Endothelial cell of umbilical vein (primary cell): ENCODE data around the gene HTRA1. TPM values are rescaled to one million over a fixed set of nuclear protein-coding genes. Genes with fewer than 3 reads are reported as not detected.

Source experiments
- BruUV-seq: library from RNA; stranded (reverse); fragments of 400-500 nt; replicated peaks from 2 replicates; lab custom pipeline; 2021; lab: Mats Ljungman, UMichigan
- CTCF ChIA-PET: fragments of 300-600, 350-600 bp; sonication (Branson Sonifier 250); formaldehyde crosslinking; loops from one replicate; lab custom pipeline; 2021; ENCODE audit warnings: antibody characterized with exemption, inconsistent platforms; lab: Charles Lee
- POLR2A ChIA-PET: fragments of 300-600, 350-600 bp; sonication (Branson Sonifier 250); formaldehyde crosslinking; loops from one replicate; lab custom pipeline; 2021; ENCODE audit warnings: antibody characterized with exemption, inconsistent platforms; lab: Charles Lee
- DNase-seq: peaks from one replicate; pipeline ENCODE4 v3.0.0-alpha.2; 2011; ENCODE audit warnings: low read depth, low spot score
- FAIRE-seq: peaks from 2 replicates; lab custom pipeline; 2011; peaks lifted over from hg19 to GRCh38; lab: Jason Lieb, UNC
- H2AFZ ChIP-seq: 2 replicates; pipeline ENCODE4 v1.6.0; 2012; ENCODE audit warnings: low read depth, low read length, control low read depth, inconsistent platforms
- H3K27ac ChIP-seq: 2 replicates; pipeline ENCODE4 v1.5.1; 2011; ENCODE audit warnings: low read depth, mild to moderate bottlenecking, control low read depth, low read length, moderate library complexity; ENCODE audit not compliant: insufficient read depth
- H3K27me3 ChIP-seq, 2 experiments: 2 replicates each; pipeline versions ENCODE4 v1.6.0 to v1.6.1; 2011; ENCODE audit warnings: low read length in 2 of 2, mixed read lengths in 1 of 2; ENCODE audit not compliant: control insufficient read depth in 2 of 2, insufficient read depth in 2 of 2
- H3K36me3 ChIP-seq, 2 experiments: 2 replicates in 1 of 2; 3 replicates in 1 of 2; pipeline ENCODE4 v1.5.1; 2011; ENCODE audit warnings: low read length in 2 of 2, mild to moderate bottlenecking in 1 of 2, moderate library complexity in 1 of 2; ENCODE audit not compliant: control insufficient read depth in 2 of 2, insufficient read depth in 2 of 2; ENCODE audit errors: extremely low read depth in 1 of 2
- H3K4me1 ChIP-seq: 3 replicates; pipeline ENCODE4 v1.5.1; 2011; ENCODE audit warnings: mild to moderate bottlenecking, low read length; ENCODE audit not compliant: control insufficient read depth, insufficient read depth; ENCODE audit errors: extremely low read depth
- H3K4me2 ChIP-seq: 2 replicates; pipeline ENCODE4 v1.6.1; 2011; ENCODE audit warnings: low read length, control low read depth, mixed read lengths; ENCODE audit not compliant: insufficient read depth
- H3K4me3 ChIP-seq, 3 experiments: fragments of 200-600 bp in 1 of 3; sonication (generic), shearing (Covaris generic) in 1 of 3; replicated peaks in 1 of 3; 2 replicates each; pipeline ENCODE4 v1.5.1; 2011 to 2016; ENCODE audit warnings: control low read depth in 3 of 3, low read length in 3 of 3, mild to moderate bottlenecking in 2 of 3, inconsistent platforms in 1 of 3, low read depth in 1 of 3, moderate library complexity in 1 of 3; ENCODE audit not compliant: insufficient read depth in 1 of 3
- H3K79me2 ChIP-seq: 2 replicates; pipeline ENCODE4 v1.6.0; 2012; ENCODE audit warnings: low read length, inconsistent platforms; ENCODE audit not compliant: control insufficient read depth, insufficient read depth
- H3K9ac ChIP-seq: replicated peaks from 2 replicates; pipeline ENCODE3; 2011; ENCODE audit warnings: low read length, control low read depth; ENCODE audit not compliant: insufficient read depth; ENCODE audit errors: extremely low read depth
- H3K9me1 ChIP-seq: replicated peaks from 3 replicates; pipeline ENCODE4 v1.6.0; 2011; ENCODE audit warnings: mild to moderate bottlenecking, low read length; ENCODE audit not compliant: control insufficient read depth, insufficient read depth; ENCODE audit errors: extremely low read depth
- H3K9me3 ChIP-seq: replicated peaks from 2 replicates; pipeline ENCODE4 v1.5.1; 2012; ENCODE audit warnings: low read length, inconsistent platforms; ENCODE audit not compliant: control insufficient read depth, insufficient read depth
- H4K20me1 ChIP-seq: replicated peaks from 2 replicates; pipeline ENCODE3; 2011; ENCODE audit warnings: mild to moderate bottlenecking, low read length; ENCODE audit not compliant: control insufficient read depth, insufficient read depth; ENCODE audit errors: extremely low read depth
- EZH2 ChIP-seq: IDR thresholded peaks from 2 replicates; pipeline ENCODE4 v1.6.1; 2012; ENCODE audit warnings: borderline replicate concordance, low read depth, mild to moderate bottlenecking, moderate library complexity, low read length, inconsistent platforms; ENCODE audit not compliant: severe bottlenecking
- FOS ChIP-seq: IDR thresholded peaks from 2 replicates; pipeline ENCODE4 v1.6.1; 2011; ENCODE audit warnings: mild to moderate bottlenecking, low read length, moderate library complexity, borderline replicate concordance; ENCODE audit not compliant: insufficient read depth
- GATA2 ChIP-seq: IDR thresholded peaks from 2 replicates; pipeline ENCODE4 v1.7.0; 2011; ENCODE audit warnings: low read depth, mild to moderate bottlenecking, moderate library complexity, mixed read lengths, low read length; ENCODE audit not compliant: insufficient read length, insufficient read depth
- JUN ChIP-seq: IDR thresholded peaks from 2 replicates; pipeline ENCODE4 v1.6.1; 2011; ENCODE audit warnings: borderline replicate concordance, low read depth; ENCODE audit not compliant: insufficient read length, insufficient read depth
- MYC ChIP-seq: IDR thresholded peaks from one replicate; pipeline ENCODE4 v1.6.1; 2011; ENCODE audit warnings: mild to moderate bottlenecking, low read depth, low read length
- POLR2A ChIP-seq: IDR thresholded peaks from 2 replicates; pipeline ENCODE4 v1.6.1; 2012; ENCODE audit warnings: low read depth, mild to moderate bottlenecking, control low read depth, low read length
- POLR2AphosphoS5 ChIP-seq: IDR thresholded peaks from 2 replicates; pipeline ENCODE4 v1.6.1; 2012; ENCODE audit warnings: low read depth, mild to moderate bottlenecking, control low read depth, low read length, moderate library complexity; ENCODE audit not compliant: insufficient read depth
- dilution Hi-C: fragments of 300-500 bp; cut with MboI; formaldehyde crosslinking; loops from one replicate; pipeline ENCODE4 v1.15.0; 2019; ENCODE audit warnings: low sequenced_read_pairs; ENCODE audit not compliant: extremely low pct_ligation_motif_present
- intact Hi-C: fragments of 100-400 bp; cut with micrococcal nuclease; formaldehyde crosslinking; loops from one replicate; pipeline ENCODE4 v1.10.0; 2022
- polyA plus RNA-seq, 4 experiments: library from polyadenylated mRNA; depleted of rRNA in 3 of 4; stranded (reverse) in 3 of 4; unstranded in 1 of 4; fragments of >200 nt; gene quantifications; 2 replicates each; pipeline versions ENCODE4 v1.2.1 to v1.2.3, GENCODE V29; 2011 to 2012; ENCODE audit warnings: missing spikeins in 1 of 4
- total RNA-seq: library from RNA; stranded (reverse); gene quantifications from 2 replicates; pipeline ENCODE4 v1.2.3, GENCODE V29; 2021
- TF ChIP-seq, protein P1 (sequence below): IDR thresholded peaks from 2 replicates; pipeline ENCODE4 v1.6.1; 2011; ENCODE audit not compliant: insufficient read depth, insufficient read length
- TF ChIP-seq, protein P2 (sequence below), 2 donors: IDR thresholded peaks; 1 replicate in 1 of 2; 2 replicates in 1 of 2; pipeline ENCODE4 v1.5.1; 2011; ENCODE audit warnings: low read length in 2 of 2, mild to moderate bottlenecking in 2 of 2, moderate library complexity in 2 of 2, control low read depth in 1 of 2, inconsistent platforms in 1 of 2, low read depth in 1 of 2; ENCODE audit not compliant: insufficient read depth in 1 of 2; ENCODE audit errors: extremely low read depth in 1 of 2

The HTRA1 gene
- total and polyA plus RNA-seq, 2 donors (not counting 3 experiments of a cell fraction or from before 2014, with no cell fraction given) = 192 to 270 TPM

DNA sequence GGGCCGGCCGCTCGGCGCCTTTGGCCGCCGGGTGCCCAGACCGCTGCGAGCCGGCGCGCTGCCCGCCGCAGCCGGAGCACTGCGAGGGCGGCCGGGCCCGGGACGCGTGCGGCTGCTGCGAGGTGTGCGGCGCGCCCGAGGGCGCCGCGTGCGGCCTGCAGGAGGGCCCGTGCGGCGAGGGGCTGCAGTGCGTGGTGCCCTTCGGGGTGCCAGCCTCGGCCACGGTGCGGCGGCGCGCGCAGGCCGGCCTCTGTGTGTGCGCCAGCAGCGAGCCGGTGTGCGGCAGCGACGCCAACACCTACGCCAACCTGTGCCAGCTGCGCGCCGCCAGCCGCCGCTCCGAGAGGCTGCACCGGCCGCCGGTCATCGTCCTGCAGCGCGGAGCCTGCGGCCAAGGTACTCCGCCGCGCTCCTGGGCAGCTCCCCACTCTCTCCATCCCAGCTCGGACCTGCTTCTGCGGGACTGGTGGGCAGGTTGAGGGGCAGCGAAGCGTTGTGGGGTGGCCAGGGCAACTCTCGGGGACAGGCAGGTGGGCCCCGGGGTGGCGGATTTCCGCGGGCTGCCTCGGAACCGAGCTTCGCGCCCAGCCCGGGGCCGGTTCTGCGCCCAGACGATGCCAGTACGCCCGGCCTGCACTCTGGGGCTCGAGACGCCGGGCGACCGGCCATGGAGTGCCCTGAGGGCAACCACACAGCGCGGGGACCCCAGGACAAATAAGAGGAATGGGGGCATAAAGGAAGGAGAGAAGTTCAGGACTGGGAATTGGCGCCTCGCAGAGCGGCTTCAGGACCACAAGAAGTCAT lies 578 bp downstream of the HTRA1 start:
- peak overlapping the region; percentile 89 for H3K4me2 ChIP-seq
- no peaks in the 10 kb centered on the region for H4K20me1 ChIP-seq
- POLR2A ChIA-PET = no interaction called here
- DNase-seq = peak; percentile 42
- H2AFZ ChIP-seq = peak overlapping the region; percentile 79
- BruUV-seq = no TSS peak
- peaks cover 14% of the 10 kb centered on the region for H3K4me1 ChIP-seq
- H3K36me3 ChIP-seq = no peaks in the 10 kb centered on the region
- intact Hi-C loops (loop anchor here (1.0 to 10.0 kb wide), 5 partner anchors 12 to 1953 kb away; partner anchors contain the start of genes OAT and PLEKHA1), dilution Hi-C loops (no loop called here)
- CTCF ChIA-PET = interaction anchor here (0.8 to 3.0 kb wide), 6 partner anchors 33 to 321 kb away, joined by 3 to 15 read pairs (median 6); no protein-coding TSS in a partner anchor
- H3K9me1 ChIP-seq = no peaks in the 10 kb centered on the region
- no peak for FAIRE-seq
- H3K79me2 ChIP-seq = peaks cover 13% of the 10 kb centered on the region
- H3K4me3 ChIP-seq = peak overlapping the region; percentile 71 to 92 (median 88)
- no peak for TF ChIP-seq JUN
- no peak for TF ChIP-seq FOS
- TF ChIP-seq MYC = no peak
- TF ChIP-seq POLR2A = no peak
- TF ChIP-seq GATA2 = no peak
- no peak for TF ChIP-seq EZH2
- TF ChIP-seq, protein P1, sequence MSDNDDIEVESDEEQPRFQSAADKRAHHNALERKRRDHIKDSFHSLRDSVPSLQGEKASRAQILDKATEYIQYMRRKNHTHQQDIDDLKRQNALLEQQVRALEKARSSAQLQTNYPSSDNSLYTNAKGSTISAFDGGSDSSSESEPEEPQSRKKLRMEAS = no peak
- no peak for TF ChIP-seq POLR2AphosphoS5
- TF ChIP-seq, protein P2, sequence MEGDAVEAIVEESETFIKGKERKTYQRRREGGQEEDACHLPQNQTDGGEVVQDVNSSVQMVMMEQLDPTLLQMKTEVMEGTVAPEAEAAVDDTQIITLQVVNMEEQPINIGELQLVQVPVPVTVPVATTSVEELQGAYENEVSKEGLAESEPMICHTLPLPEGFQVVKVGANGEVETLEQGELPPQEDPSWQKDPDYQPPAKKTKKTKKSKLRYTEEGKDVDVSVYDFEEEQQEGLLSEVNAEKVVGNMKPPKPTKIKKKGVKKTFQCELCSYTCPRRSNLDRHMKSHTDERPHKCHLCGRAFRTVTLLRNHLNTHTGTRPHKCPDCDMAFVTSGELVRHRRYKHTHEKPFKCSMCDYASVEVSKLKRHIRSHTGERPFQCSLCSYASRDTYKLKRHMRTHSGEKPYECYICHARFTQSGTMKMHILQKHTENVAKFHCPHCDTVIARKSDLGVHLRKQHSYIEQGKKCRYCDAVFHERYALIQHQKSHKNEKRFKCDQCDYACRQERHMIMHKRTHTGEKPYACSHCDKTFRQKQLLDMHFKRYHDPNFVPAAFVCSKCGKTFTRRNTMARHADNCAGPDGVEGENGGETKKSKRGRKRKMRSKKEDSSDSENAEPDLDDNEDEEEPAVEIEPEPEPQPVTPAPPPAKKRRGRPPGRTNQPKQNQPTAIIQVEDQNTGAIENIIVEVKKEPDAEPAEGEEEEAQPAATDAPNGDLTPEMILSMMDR (IDR thresholded peaks at IDR 0.05; ENCODE audit: extremely low read depth in 1 of 2, insufficient read depth in 1 of 2, low read depth in 1 of 2, low read length in 2 of 2) = no peak
- peak overlapping the region; percentile 19 for H3K27ac ChIP-seq
- H3K27me3 ChIP-seq = no peaks in the 10 kb centered on the region
- H3K9me3 ChIP-seq = no peaks in the 10 kb centered on the region
- peak overlapping the region; percentile 84 for H3K9ac ChIP-seq
